H1 (cell line): Measurements from ENCODE around the gene UVSSA. TPM values are rescaled to one million over a fixed set of nuclear protein-coding genes. Genes with fewer than 3 reads are reported as not detected.
"Not testable (repeated sequence)": the region's sequence is repeated elsewhere in the genome, so short reads cannot be mapped to it uniquely, and the experiment has no call there.

Experiments used
- CTCF ChIA-PET: fragments of 300-600 bp; sonication (Branson Sonifier 250); formaldehyde crosslinking; loops from one replicate; lab custom pipeline; 2021; ENCODE audit not compliant: partially characterized antibody; lab: Charles Lee
- POLR2A ChIA-PET: fragments of 300-600 bp; sonication (Branson Sonifier 250); formaldehyde crosslinking; loops from one replicate; lab custom pipeline; 2021; ENCODE audit warnings: inconsistent platforms; ENCODE audit not compliant: partially characterized antibody; lab: Charles Lee
- DNase-seq, 2 experiments: peaks; one replicate each; pipeline versions ENCODE4 v3.0.0 to v3.0.0-alpha.2; 2010 to 2022; ENCODE audit warnings: low spot score in 2 of 2, low read depth in 1 of 2, mixed read lengths in 1 of 2
- FAIRE-seq: peaks from 2 replicates; lab custom pipeline; 2011; peaks lifted over from hg19 to GRCh38; lab: Jason Lieb, UNC
- H2AFZ ChIP-seq: 2 replicates; pipeline ENCODE4 v1.8.1; 2012; ENCODE audit warnings: low read length, inconsistent platforms
- H2AK5ac ChIP-seq: 2 replicates; pipeline ENCODE4 v1.6.1; 2013; ENCODE audit warnings: low read depth, low read length
- H2BK120ac ChIP-seq: replicated peaks from 2 replicates; pipeline ENCODE3; 2013; ENCODE audit warnings: low read depth, low read length, inconsistent platforms
- H2BK12ac ChIP-seq: 2 replicates; pipeline ENCODE4 v1.6.1; 2013; ENCODE audit warnings: low read depth, low read length
- H2BK15ac ChIP-seq: 2 replicates; pipeline ENCODE4 v1.6.1; 2013; ENCODE audit warnings: low read length
- H2BK20ac ChIP-seq: 2 replicates; pipeline ENCODE4 v1.6.1; 2013; ENCODE audit warnings: low read length
- H2BK5ac ChIP-seq: 2 replicates; pipeline ENCODE4 v1.6.1; 2013; ENCODE audit warnings: low read depth, low read length
- H3K14ac ChIP-seq: 2 replicates; pipeline ENCODE4 v1.6.1; 2013; ENCODE audit warnings: inconsistent platforms; ENCODE audit not compliant: insufficient read length
- H3K18ac ChIP-seq: 2 replicates; pipeline ENCODE4 v1.6.1; 2013; ENCODE audit warnings: low read length; ENCODE audit errors: extremely low read depth
- H3K23ac ChIP-seq: 2 replicates; pipeline ENCODE4 v1.6.1; 2013; ENCODE audit warnings: inconsistent platforms; ENCODE audit not compliant: insufficient read length
- H3K23me2 ChIP-seq: 2 replicates; pipeline ENCODE4 v1.6.1; 2013; ENCODE audit warnings: low read depth, low read length
- H3K27ac ChIP-seq: 2 replicates; pipeline ENCODE4 v1.6.1; 2011; ENCODE audit warnings: low read depth, low read length, inconsistent platforms
- H3K27me3 ChIP-seq, 4 experiments: replicated peaks in 1 of 4; 1 replicate in 1 of 4; 2 replicates in 3 of 4; pipeline versions ENCODE4 v1.6.1 to v1.8.1; 2011 to 2013; ENCODE audit warnings: low read length in 3 of 4, mild to moderate bottlenecking in 3 of 4, inconsistent platforms in 2 of 4, mixed read lengths in 2 of 4, moderate library complexity in 1 of 4; ENCODE audit not compliant: control insufficient read depth in 3 of 4, insufficient read depth in 3 of 4; ENCODE audit errors: extremely low read depth in 1 of 4
- H3K36me3 ChIP-seq, 4 experiments: 2 replicates each; pipeline versions ENCODE4 v1.6.1 to v1.8.1; 2011 to 2013; ENCODE audit warnings: mild to moderate bottlenecking in 4 of 4, low read length in 3 of 4, moderate library complexity in 2 of 4, control low read depth in 1 of 4, inconsistent platforms in 1 of 4; ENCODE audit not compliant: insufficient read depth in 4 of 4, control insufficient read depth in 2 of 4
- H3K4ac ChIP-seq: replicated peaks from 2 replicates; pipeline ENCODE3; 2013; ENCODE audit warnings: low read length, low read depth, mixed read lengths, inconsistent platforms; ENCODE audit not compliant: insufficient read length
- H3K4me1 ChIP-seq, 4 experiments: replicated peaks in 1 of 4; 1 replicate in 1 of 4; 2 replicates in 3 of 4; pipeline versions ENCODE4 v1.6.1 to v1.8.1; 2011 to 2013; ENCODE audit warnings: low read length in 3 of 4, inconsistent platforms in 2 of 4, mixed read lengths in 1 of 4; ENCODE audit not compliant: insufficient read depth in 4 of 4, control insufficient read depth in 3 of 4
- H3K4me2 ChIP-seq, 2 experiments: 2 replicates each; pipeline versions ENCODE4 v1.6.1 to v1.8.1; 2011 to 2013; ENCODE audit warnings: low read depth in 2 of 2, low read length in 2 of 2, control low read depth in 1 of 2, inconsistent platforms in 1 of 2, mild to moderate bottlenecking in 1 of 2; ENCODE audit not compliant: insufficient read depth in 1 of 2
- H3K4me3 ChIP-seq, 4 experiments: fragments of 200-600, 300-600 bp in 1 of 4; sonication (generic), shearing (Covaris generic), sonication (Bioruptor Twin) in 1 of 4; 2 replicates each; pipeline versions ENCODE4 v1.5.1 to v1.8.1; 2011 to 2016; ENCODE audit warnings: low read length in 4 of 4, low read depth in 3 of 4, control low read depth in 2 of 4, inconsistent platforms in 2 of 4, mild to moderate bottlenecking in 2 of 4, mixed read lengths in 1 of 4, moderate library complexity in 1 of 4; ENCODE audit not compliant: insufficient read depth in 2 of 4; ENCODE audit errors: extremely low read depth in 1 of 4
- H3K56ac ChIP-seq: replicated peaks from 2 replicates; pipeline ENCODE3; 2013; ENCODE audit warnings: low read depth, mild to moderate bottlenecking, mixed read lengths, low read length, inconsistent platforms; ENCODE audit not compliant: insufficient read length
- H3K79me1 ChIP-seq: 2 replicates; pipeline ENCODE4 v1.6.1; 2013; ENCODE audit warnings: low read depth, low read length, control low read depth
- H3K79me2 ChIP-seq, 2 experiments: 2 replicates each; pipeline versions ENCODE4 v1.6.1 to v1.8.1; 2012 to 2013; ENCODE audit warnings: low read length in 2 of 2, mild to moderate bottlenecking in 2 of 2, inconsistent platforms in 1 of 2; ENCODE audit not compliant: insufficient read depth in 2 of 2, control insufficient read depth in 1 of 2
- H3K9ac ChIP-seq, 4 experiments: replicated peaks in 1 of 4; 1 replicate in 1 of 4; 2 replicates in 3 of 4; pipeline versions ENCODE4 v1.6.1 to v1.8.1; 2011 to 2013; ENCODE audit warnings: low read depth in 3 of 4, low read length in 3 of 4, control low read depth in 2 of 4, mild to moderate bottlenecking in 2 of 4, moderate library complexity in 2 of 4, inconsistent platforms in 1 of 4; ENCODE audit errors: extremely low read depth in 1 of 4
- H3K9me3 ChIP-seq, 2 experiments: 2 replicates each; pipeline versions ENCODE4 v1.6.1 to v1.8.1; 2012 to 2013; ENCODE audit warnings: mild to moderate bottlenecking in 2 of 2, moderate library complexity in 2 of 2, control low read depth in 1 of 2, inconsistent platforms in 1 of 2, low read depth in 1 of 2, low read length in 1 of 2, mixed read lengths in 1 of 2; ENCODE audit not compliant: insufficient read depth in 2 of 2
- H4K20me1 ChIP-seq, 2 experiments: replicated peaks in 1 of 2; 2 replicates each; pipeline versions ENCODE3 to v1.8.1; 2011 to 2013; ENCODE audit warnings: inconsistent platforms in 2 of 2, low read length in 2 of 2, mild to moderate bottlenecking in 1 of 2; ENCODE audit not compliant: insufficient read depth in 2 of 2, control insufficient read depth in 1 of 2
- H4K5ac ChIP-seq: 2 replicates; pipeline ENCODE4 v1.6.1; 2013; ENCODE audit warnings: low read length, low read depth, mixed read lengths, inconsistent platforms; ENCODE audit not compliant: insufficient read length
- H4K8ac ChIP-seq: 2 replicates; pipeline ENCODE4 v1.8.0; 2013; ENCODE audit warnings: mild to moderate bottlenecking, moderate library complexity, low read length, inconsistent platforms; ENCODE audit not compliant: insufficient read depth; ENCODE audit errors: extremely low read depth
- H4K91ac ChIP-seq: replicated peaks from 2 replicates; pipeline ENCODE3; 2013; ENCODE audit warnings: low read length, mixed read lengths, inconsistent platforms; ENCODE audit not compliant: insufficient read length
- WGBS, 2 experiments: shearing (Covaris generic) in 1 of 2; methylation state at CpG; one replicate each; pipeline versions ENCODE4 v1.1.6 to v1.1.7; 2013 to 2015; ENCODE audit warnings: low lambda C conversion rate in 2 of 2, mixed read lengths in 2 of 2, inconsistent platforms in 1 of 2, low coverage in 1 of 2, missing lambda C conversion rate in 1 of 2; ENCODE audit not compliant: insufficient replicate concordance in 2 of 2, insufficient coverage in 1 of 2, insufficient read length in 1 of 2; ENCODE audit errors: extremely low coverage in 1 of 2, missing lambda C conversion rate in 1 of 2; 5-methylcytosine and 5-hydroxymethylcytosine counted together
- polyA plus RNA-seq, 7 experiments: library from polyadenylated mRNA; depleted of rRNA in 3 of 7; stranded (reverse) in 5 of 7; unstranded in 2 of 7; fragments of >200 nt in 5 of 7; fragments of 200-250 nt in 2 of 7; gene quantifications; 1 replicate in 5 of 7; 2 replicates in 1 of 7; 4 replicates in 1 of 7; pipeline versions ENCODE4 v1.2.1 to v1.2.3, GENCODE V29; 2011 to 2013; ENCODE audit warnings: missing spikeins in 2 of 7, mixed read lengths in 2 of 7
- total RNA-seq: library from RNA; stranded (reverse); fragmentation: NEBNext Ultra II Directional; extraction: Animal tissue kit (Norgen Biotek cat#: 25700); gene quantifications from 2 replicates; pipeline ENCODE4 v1.2.1, GENCODE V29; 2021

Gene UVSSA
- total and polyA plus RNA-seq, 2 of the 8 experiments (the other 6 are each of a cell fraction or from before 2014, with no cell fraction given): 14.5 to 19.4 TPM

DNA sequence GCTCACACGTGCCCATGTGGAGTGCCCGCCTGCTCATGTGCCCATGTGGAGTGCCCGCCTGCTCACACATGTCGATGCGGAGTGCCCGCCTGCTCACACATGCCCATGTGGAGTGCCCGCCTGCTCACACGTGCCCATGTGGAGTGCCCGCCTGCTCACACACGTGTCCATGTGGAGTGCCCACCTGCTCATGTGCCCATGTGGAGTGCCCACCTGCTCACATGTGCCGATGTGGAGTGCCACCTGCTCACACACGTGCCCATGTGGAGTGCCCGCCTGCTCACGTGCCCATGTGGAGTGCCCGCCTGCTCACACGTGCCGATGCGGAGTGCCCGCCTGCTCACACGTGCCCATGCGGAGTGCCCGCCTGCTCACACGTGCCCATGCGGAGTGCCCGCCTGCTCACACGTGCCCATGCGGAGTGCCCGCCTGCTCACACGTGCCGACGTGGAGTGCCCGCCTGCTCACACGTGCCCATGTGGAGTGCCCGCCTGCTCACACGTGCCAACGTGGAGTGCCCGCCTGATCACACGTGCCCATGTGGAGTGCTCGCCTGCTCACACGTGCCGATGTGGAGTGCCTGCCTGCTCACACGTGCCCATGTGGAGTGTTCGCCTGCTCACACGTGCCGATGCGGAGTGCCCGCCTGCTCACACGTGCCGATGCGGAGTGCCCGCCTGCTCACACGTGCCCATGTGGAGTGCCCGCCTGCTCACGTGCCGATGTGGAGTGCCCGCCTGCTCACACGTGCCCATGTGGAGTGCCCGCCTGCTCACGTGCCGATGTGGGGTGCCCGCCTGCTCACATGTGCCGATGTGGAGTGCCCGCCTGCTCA, 47.8 kb downstream of the UVSSA start:
- FAIRE-seq, H3K4ac ChIP-seq, H2BK5ac ChIP-seq, H3K56ac ChIP-seq, POLR2A ChIA-PET, H4K5ac ChIP-seq, H3K4me1 ChIP-seq, H2BK12ac ChIP-seq, H2AFZ ChIP-seq, H3K18ac ChIP-seq, H3K79me2 ChIP-seq, H4K91ac ChIP-seq, CTCF ChIA-PET, H3K4me2 ChIP-seq, H2BK15ac ChIP-seq, H3K9ac ChIP-seq, H2BK20ac ChIP-seq, H2AK5ac ChIP-seq, H4K20me1 ChIP-seq, H2BK120ac ChIP-seq, H3K23ac ChIP-seq, H3K36me3 ChIP-seq, H3K27me3 ChIP-seq, H3K23me2 ChIP-seq, H3K4me3 ChIP-seq, H3K14ac ChIP-seq, H4K8ac ChIP-seq, H3K27ac ChIP-seq, DNase-seq, H3K79me1 ChIP-seq: not testable (repeated sequence)
- H3K9me3 ChIP-seq: peaks cover 20 to 39% of the 10 kb centered on the region in 2 experiments
- WGBS, 2 experiments: 90% methylated on average over 29 of the region's 63 CpGs; no CpG with 5 or more reads in 1 of the 2 experiments
